Body of pancreas (tissue), 4 donors: Measurements from ENCODE around the gene KDM4C.

Experiments
- CTCF ChIP-seq, 7 experiments: fragments of 450-650 bp in 4 of 7; fragments of 200-600 bp in 3 of 7; sonication (generic) in 3 of 7; IDR thresholded peaks; one replicate each; pipeline ENCODE4 v1.5.1; 2016 to 2019; ENCODE audit warnings: antibody characterized with exemption in 7 of 7
- POLR2A ChIP-seq, 3 donors: fragments of 450-650 bp; IDR thresholded peaks; one replicate each; pipeline ENCODE4 v1.6.1; 2016; ENCODE audit warnings: antibody characterized with exemption in 3 of 3, mild to moderate bottlenecking in 2 of 3

GRCh38 chr9:6997330-6997729 lies 239.6 kb downstream of the KDM4C start:
- TF ChIP-seq CTCF (IDR thresholded peaks at IDR 0.05) (no peak), POLR2A (IDR thresholded peaks at IDR 0.05) (no peak)
